ENCODE measurements around the gene ACTMAP. TPM values are rescaled to one million over a fixed set of nuclear protein-coding genes. Genes with fewer than 3 reads are reported as not detected.
"Not testable (repeated sequence)": the region's sequence is repeated elsewhere in the genome, so short reads cannot be mapped to it uniquely, and the experiment has no call there.

Gene ACTMAP
- total and polyA plus RNA-seq, 7 donors, result 5.1 to 13.3 (median 8.9) TPM

DNA sequence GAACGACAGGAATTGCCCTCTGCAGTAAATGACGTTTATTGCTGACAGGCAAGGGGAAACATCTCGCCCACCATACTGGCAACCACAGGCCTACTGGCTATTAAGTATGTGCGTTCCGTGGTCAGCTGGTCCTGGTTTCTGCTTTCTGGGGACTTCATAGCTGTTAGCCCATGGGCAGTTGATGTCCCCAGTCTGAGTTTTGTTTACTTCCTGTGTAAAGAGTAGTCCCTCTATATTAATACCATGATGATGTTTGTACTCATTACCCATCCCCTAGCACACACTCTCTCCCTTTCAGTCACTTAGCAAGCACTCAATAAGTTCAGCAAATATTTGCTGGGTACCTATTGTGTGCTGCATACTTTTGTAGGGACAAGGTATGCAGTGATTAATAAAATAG is 18.6 kb upstream of the ACTMAP start:
- Histone ChIP-seq H3K27me3 (ENCODE audit: insufficient read depth in 3 of 3, low read length in 2 of 3) (no peaks in the 10 kb centered on the region), H3K4me1 (no peaks in the 10 kb centered on the region), H3K4me3 (no peak overlapping the region), H3K9me3 (no peaks in the 10 kb centered on the region), H3K36me3 (ENCODE audit: insufficient read depth in 1 of 2, low read depth in 1 of 2) (peaks cover 11 to 27% of the 10 kb centered on the region in 2 donors), H3K27ac (no peak overlapping the region)
- DNase-seq (no peak), ATAC-seq (no peak)
- intact Hi-C loops (cut with DNase I), result no loop called here
- no peak for TF ChIP-seq CTCF (IDR thresholded peaks at IDR 0.05)
- 75 to 85% (median 76%) methylated on average over 5 of the region's 5 CpGs for WGBS, 3 donors

- intact Hi-C loops (cut with DNase I); ATAC-seq; H3K27ac ChIP-seq; H3K27me3 ChIP-seq (ENCODE audit: insufficient read depth in 3 of 3, low read length in 2 of 3); H3K4me1 ChIP-seq; H3K9me3 ChIP-seq; DNase-seq; H3K4me3 ChIP-seq: not testable (repeated sequence)
- WGBS, 3 donors, result 93 to 96% (median 95%) methylated on average over 12 to 13 of the region's 13 CpGs
- H3K36me3 ChIP-seq (ENCODE audit: insufficient read depth in 1 of 2, low read depth in 1 of 2), result peaks cover 17 to 52% of the 10 kb centered on the region in 2 donors
Measured at GRCh38 chr19:40766385-40766784, 16.1 kb upstream of the ACTMAP start.

GRCh38 chr19:40763963-40764362 is 13.7 kb upstream of the ACTMAP start:
- no peaks in the 10 kb centered on the region for H3K27me3 ChIP-seq (ENCODE audit: insufficient read depth in 3 of 3, low read length in 2 of 3)
- intact Hi-C loops (cut with DNase I), result no loop called here
- H3K9me3 ChIP-seq, result no peaks in the 10 kb centered on the region
- no peak for ATAC-seq
- peaks cover 17 to 76% of the 10 kb centered on the region in 2 donors for H3K36me3 ChIP-seq (ENCODE audit: insufficient read depth in 1 of 2, low read depth in 1 of 2)
- H3K4me1 ChIP-seq, result no peaks in the 10 kb centered on the region
- no peak overlapping the region for H3K4me3 ChIP-seq
- WGBS, 3 donors, result 89 to 95% (median 90%) methylated on average over 10 of the region's 10 CpGs
- no peak for DNase-seq
- H3K27ac ChIP-seq, result no peak overlapping the region
- TF ChIP-seq CTCF (IDR thresholded peaks at IDR 0.05), result no peak

DNA sequence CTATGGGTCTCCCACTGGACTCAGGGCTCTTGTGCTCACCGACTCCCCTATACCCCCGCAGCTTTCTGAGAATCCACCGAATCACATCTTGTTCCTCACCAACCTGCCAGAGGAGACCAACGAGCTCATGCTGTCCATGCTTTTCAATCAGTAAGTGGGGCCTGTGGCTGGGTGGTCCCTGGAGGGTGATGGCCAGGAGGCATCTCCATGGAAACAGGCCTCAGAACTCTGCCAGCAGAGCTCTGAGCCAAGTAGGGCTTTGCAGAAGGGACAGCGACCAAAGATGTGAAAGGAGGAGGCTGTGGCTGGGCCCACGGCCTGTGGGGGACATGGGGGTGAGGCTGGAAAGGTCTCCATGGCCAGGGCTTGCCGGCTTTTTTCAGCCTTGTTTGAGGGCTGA is 13.2 kb upstream of the ACTMAP start:
- no peak for DNase-seq

GRCh38 chr19:40762754-40763470 is 12.6 kb upstream of the ACTMAP start:
- H3K27ac ChIP-seq, result no peak overlapping the region
- no peaks in the 10 kb centered on the region for H3K4me1 ChIP-seq
- DNase-seq (no peak), ATAC-seq (no peak)
- H3K36me3 ChIP-seq (ENCODE audit: insufficient read depth in 1 of 2, low read depth in 1 of 2), result peaks cover 17 to 87% of the 10 kb centered on the region in 2 donors
- no peaks in the 10 kb centered on the region for H3K27me3 ChIP-seq (ENCODE audit: insufficient read depth in 3 of 3, low read length in 2 of 3)
- no peak for TF ChIP-seq CTCF (IDR thresholded peaks at IDR 0.05)
- 90 to 94% (median 91%) methylated on average over 17 of the region's 17 CpGs for WGBS, 3 donors
- intact Hi-C loops (cut with DNase I), result no loop called here
- H3K9me3 ChIP-seq, result no peaks in the 10 kb centered on the region
- no peak overlapping the region for H3K4me3 ChIP-seq

More for the DNA sequence above, 13.2 kb upstream of the ACTMAP start:
- WGBS, 3 donors, result 83 to 86% (median 84%) methylated on average over 7 of the region's 7 CpGs
- no peaks in the 10 kb centered on the region for H3K4me1 ChIP-seq
- no peak for TF ChIP-seq CTCF (IDR thresholded peaks at IDR 0.05)
- no peaks in the 10 kb centered on the region for H3K9me3 ChIP-seq
- H3K4me3 ChIP-seq, result no peak overlapping the region
- H3K36me3 ChIP-seq (ENCODE audit: insufficient read depth in 1 of 2, low read depth in 1 of 2), result peaks cover 17 to 80% of the 10 kb centered on the region in 2 donors
- intact Hi-C loops (cut with DNase I), result no loop called here
- H3K27ac ChIP-seq, result no peak overlapping the region
- ATAC-seq, result no peak
- no peaks in the 10 kb centered on the region for H3K27me3 ChIP-seq (ENCODE audit: insufficient read depth in 3 of 3, low read length in 2 of 3)
